ENCODE measurements around the gene SLC6A6. TPM values are rescaled to one million over a fixed set of nuclear protein-coding genes. Genes with fewer than 3 reads are reported as not detected.
A peak's percentile ranks its signal among the peaks of the same experiment; 100 is the strongest.

The SLC6A6 gene
- total RNA-seq, 1 donor from 2014 or later = 30.3 TPM

DNA sequence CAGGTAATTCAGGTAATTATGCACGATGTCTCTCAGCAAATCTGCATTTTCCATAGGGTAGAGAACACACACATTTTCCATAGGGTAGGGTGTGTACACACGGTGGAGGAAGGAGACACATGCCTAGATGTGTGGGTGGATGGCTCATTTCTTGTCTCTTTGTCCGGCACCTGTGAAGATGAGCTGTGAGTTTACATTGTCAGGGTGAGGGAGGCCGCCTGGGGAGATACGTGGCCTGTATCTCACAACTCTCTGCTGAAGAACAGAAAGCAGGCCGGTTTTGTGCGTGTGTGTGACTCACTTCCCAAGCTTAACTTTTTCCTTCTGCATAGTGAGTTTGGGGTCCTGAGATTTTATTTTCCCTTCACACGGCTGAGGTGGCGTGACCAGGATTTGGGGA lies 60.3 kb downstream of the SLC6A6 start:
- peaks cover 24% of the 10 kb centered on the region for H3K4me1 Mint-ChIP-seq (ENCODE audit: unreplicated experiment)
- H3K9me3 Mint-ChIP-seq = no peaks in the 10 kb centered on the region
- peak overlapping the region; percentile 86 for H3K27ac Mint-ChIP-seq
- H3K36me3 Mint-ChIP-seq = peaks cover 14% of the 10 kb centered on the region
- no peak for DNase-seq (ENCODE audit: extremely low spot score, unreplicated experiment)
- H3K4me3 Mint-ChIP-seq = peak overlapping the region; percentile 30
- TF ChIP-seq CTCF (conservative IDR thresholded peaks at IDR 0.05) = no peak
- H3K27me3 Mint-ChIP-seq = no peaks in the 10 kb centered on the region

DNA sequence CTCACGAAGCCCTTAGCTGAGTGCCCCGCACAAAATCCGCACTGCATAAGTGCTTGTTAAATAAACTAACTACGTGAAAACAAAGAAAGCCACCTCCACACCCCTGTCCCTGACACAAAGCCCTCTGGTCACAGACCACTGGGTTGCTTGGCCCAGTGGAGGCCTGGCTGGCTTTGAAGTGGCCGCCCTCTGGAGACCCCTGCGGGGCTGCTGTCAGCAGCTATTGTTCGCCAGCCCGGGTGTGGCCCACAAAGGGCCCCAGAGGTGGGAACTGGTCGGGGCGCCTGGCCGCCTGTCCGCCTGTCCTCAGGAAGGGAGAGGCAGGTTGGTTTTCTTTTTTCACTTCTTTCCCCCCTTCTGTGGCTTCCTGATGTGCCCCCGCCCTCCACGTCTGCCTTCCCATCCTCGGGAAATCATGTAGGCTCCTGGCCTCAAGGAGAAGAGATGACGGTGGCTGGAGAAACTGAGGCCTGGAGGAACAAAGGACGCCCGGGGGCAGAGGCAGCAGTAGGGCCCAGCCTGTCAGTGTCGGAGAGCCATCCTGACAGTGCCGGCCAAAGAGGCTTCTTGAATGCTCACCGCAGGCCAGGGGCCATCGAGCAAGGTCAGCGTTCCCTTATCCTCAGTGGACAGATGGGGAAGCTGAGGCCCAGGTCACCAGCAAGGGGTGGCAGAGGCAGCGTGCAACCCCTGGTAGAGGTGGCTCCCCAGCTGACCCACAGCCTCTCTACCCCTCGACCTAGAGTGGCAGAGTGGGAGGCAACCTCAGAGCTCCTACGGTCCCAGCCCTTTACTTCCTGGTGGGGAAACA lies 61.1 kb downstream of the SLC6A6 start:
- Mint-ChIP-seq H3K36me3 (peaks cover 14% of the 10 kb centered on the region), H3K4me3 (no peak overlapping the region), H3K9me3 (no peaks in the 10 kb centered on the region), H3K27ac (peak overlapping the region; percentile 86), H3K27me3 (no peaks in the 10 kb centered on the region), H3K4me1 (ENCODE audit: unreplicated experiment) (peaks cover 16% of the 10 kb centered on the region)
- DNase-seq (ENCODE audit: extremely low spot score, unreplicated experiment) = no peak
- no peak for TF ChIP-seq CTCF (conservative IDR thresholded peaks at IDR 0.05)

DNA sequence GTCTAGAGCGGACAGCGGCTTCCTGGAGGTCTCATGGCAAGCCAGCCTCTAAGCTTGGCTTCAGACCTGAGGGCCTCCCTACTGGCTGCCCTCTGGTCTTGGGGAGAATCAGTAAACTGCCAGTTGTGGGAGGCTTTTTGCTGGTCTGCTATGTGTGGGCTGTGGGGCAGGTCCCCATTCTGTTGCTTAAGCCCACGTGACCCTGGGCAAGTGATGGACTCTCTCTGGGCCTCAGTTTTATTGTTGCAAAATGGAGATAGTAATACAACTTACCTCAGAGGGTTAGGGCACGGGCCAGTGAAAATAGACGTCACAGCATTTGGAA lies 61.7 kb downstream of the SLC6A6 start:
- peaks cover 11% of the 10 kb centered on the region for H3K4me1 Mint-ChIP-seq (ENCODE audit: unreplicated experiment)
- no peak overlapping the region for H3K4me3 Mint-ChIP-seq
- peaks cover 14% of the 10 kb centered on the region for H3K36me3 Mint-ChIP-seq
- DNase-seq (ENCODE audit: extremely low spot score, unreplicated experiment) = no peak
- no peak for TF ChIP-seq CTCF (conservative IDR thresholded peaks at IDR 0.05)
- no peaks in the 10 kb centered on the region for H3K9me3 Mint-ChIP-seq
- no peak overlapping the region for H3K27ac Mint-ChIP-seq
- no peaks in the 10 kb centered on the region for H3K27me3 Mint-ChIP-seq

- Mint-ChIP-seq H3K27ac (no peak overlapping the region), H3K4me1 (ENCODE audit: unreplicated experiment) (peaks cover 11% of the 10 kb centered on the region), H3K9me3 (no peaks in the 10 kb centered on the region), H3K4me3 (no peak overlapping the region), H3K27me3 (no peaks in the 10 kb centered on the region), H3K36me3 (peaks cover 14% of the 10 kb centered on the region)
- TF ChIP-seq CTCF (conservative IDR thresholded peaks at IDR 0.05) = no peak
- DNase-seq (ENCODE audit: extremely low spot score, unreplicated experiment) = no peak
Measured at GRCh38 chr3:14464521-14464920, 62.1 kb downstream of the SLC6A6 start.

DNA sequence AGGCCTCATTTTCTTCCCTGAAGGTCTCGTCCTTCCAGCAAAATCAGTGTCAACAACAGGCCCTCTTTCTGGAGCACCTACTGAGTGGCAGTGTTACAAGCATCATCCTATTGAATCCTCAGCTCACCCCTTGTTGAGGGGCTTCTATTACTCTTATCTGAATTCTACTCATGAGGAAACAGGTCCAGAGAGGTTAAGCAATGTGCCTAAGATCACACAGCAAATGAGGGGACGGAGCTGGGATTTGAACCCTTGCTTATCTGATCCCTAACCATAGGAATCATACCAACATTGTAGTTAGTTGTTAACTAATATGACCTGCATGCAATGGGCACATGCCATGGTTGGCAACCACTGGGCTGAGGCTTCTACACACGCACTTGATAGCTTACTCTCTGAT lies 63.0 kb downstream of the SLC6A6 start:
- Mint-ChIP-seq H3K4me1 (ENCODE audit: unreplicated experiment) (peaks cover 7% of the 10 kb centered on the region), H3K27ac (no peak overlapping the region), H3K4me3 (no peak overlapping the region), H3K36me3 (peaks cover 8% of the 10 kb centered on the region), H3K27me3 (no peaks in the 10 kb centered on the region), H3K9me3 (no peaks in the 10 kb centered on the region)
- no peak for DNase-seq (ENCODE audit: extremely low spot score, unreplicated experiment)
- no peak for TF ChIP-seq CTCF (conservative IDR thresholded peaks at IDR 0.05)
